ENCODE measurements around the gene DMWD. TPM values are rescaled to one million over a fixed set of nuclear protein-coding genes. Genes with fewer than 3 reads are reported as not detected.

The DMWD gene
- total RNA-seq, 1 donor from 2014 or later, result 47.4 TPM

DNA sequence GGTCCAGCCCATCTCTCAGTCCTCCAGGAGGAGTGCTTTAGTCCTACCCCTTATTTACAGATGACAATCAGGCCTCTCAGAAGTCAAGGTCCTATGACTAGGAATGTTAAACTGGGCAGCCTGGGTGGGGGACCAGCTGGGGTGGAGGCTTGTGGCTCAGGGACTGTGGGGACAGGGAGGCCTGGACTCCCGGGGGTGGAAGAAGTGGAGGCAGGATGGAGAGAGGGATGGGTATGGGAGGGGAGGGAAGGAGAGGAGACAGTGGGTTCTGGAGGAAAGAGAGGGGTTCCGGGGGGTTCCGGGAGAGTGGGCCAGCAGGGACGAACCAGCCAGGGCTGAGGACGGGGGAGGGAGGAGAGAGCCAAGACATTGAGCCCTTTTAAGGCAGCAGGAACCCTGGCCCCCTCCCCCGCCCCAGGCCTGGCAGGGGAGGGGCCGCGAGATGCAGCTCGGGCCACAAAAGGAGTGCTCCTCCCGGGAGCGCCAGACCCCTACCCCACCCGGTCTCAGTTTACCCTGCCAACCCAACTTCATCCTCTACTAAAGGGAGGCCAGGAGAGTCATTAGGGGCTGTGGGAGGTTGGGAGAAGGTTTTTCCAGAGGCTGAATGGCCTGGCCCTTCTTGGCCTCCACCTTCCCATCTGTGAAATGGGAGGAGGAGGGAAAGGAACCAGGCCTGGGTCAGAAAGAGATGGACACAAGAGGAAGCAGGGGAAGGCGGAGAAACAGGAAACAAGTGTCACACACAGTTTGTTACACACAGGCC lies 12.0 kb downstream of the DMWD start:
- no peak for TF ChIP-seq CTCF (IDR thresholded peaks at IDR 0.05)
- intact Hi-C loops (cut with DNase I), result no loop called here
- Histone ChIP-seq H3K27me3 (ENCODE audit: low read depth) (peaks cover 30% of the 10 kb centered on the region), H3K4me1 (peaks cover 34% of the 10 kb centered on the region), H3K36me3 (peaks cover 27% of the 10 kb centered on the region), H3K9me3 (no peaks in the 10 kb centered on the region), H3K4me3 (peak overlapping the region; percentile 55), H3K27ac (no peak overlapping the region)
- DNase-seq, result no peak
- ATAC-seq, result no peak

DNA sequence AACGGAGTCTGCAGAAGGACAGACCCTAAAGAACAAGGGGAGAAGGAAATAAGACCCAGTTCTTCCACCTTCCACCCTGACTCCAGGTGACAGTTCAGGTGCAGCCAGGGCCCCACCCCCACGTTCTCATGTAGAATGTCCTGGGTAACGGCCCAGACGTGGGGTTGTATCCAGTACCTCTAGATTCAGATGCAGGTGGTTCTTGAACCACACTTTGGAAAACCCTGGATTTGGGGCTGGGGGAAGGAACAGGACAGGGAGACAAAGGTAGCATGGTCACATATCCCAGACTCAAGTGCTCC lies 12.5 kb downstream of the DMWD start:
- ATAC-seq, result no peak
- H3K36me3 ChIP-seq, result peaks cover 22% of the 10 kb centered on the region
- intact Hi-C loops (cut with DNase I), result no loop called here
- H3K27ac ChIP-seq, result no peak overlapping the region
- peaks cover 25% of the 10 kb centered on the region for H3K27me3 ChIP-seq (ENCODE audit: low read depth)
- TF ChIP-seq CTCF (IDR thresholded peaks at IDR 0.05), result no peak
- H3K9me3 ChIP-seq, result no peaks in the 10 kb centered on the region
- H3K4me1 ChIP-seq, result peaks cover 34% of the 10 kb centered on the region
- no peak for DNase-seq
- H3K4me3 ChIP-seq, result peak overlapping the region; percentile 55

DNA sequence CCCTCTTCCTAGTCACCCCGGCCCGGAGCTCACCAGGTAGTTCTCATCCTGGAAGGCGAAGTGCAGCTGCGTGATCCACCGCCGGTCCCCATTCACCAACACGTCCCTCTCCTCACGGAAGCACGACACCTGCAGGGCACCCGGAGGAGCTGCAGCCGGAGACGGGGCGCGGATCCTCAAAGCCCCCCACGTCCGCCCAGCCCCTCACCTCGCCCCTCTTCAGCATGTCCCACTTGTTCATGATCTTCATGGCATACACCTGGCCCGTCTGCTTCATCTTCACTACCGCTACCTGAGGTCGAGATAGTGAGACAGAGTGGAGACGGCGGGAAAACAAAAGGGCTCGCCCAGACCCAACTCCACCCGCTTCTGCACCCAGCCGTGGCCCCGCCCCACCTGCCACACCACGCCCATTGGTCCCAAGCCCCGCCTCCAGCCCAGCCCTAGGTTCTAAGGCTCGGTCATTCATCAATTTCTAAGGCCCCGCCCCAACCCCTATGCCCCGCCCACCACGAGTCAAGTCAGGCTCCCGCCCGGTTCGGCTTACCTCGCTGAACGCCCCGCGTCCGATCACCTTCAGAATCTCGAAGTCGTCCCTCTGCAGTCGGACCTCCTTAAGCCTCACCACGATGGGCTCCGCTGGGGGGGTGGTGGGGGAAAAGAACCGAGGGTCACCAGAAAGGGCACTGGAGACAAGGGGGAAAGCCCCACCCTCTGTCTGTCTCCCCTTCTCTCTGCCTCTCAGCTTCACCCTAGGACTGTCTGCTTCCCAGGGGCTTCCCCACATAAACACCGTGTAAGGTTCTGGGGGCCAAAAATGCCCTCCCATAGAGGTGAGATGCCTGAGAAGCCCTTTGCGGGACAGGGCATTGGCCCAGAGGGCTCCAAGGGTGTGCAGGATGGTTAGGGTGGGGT lies 13.2 kb downstream of the DMWD start:
- Histone ChIP-seq H3K4me1 (peaks cover 34% of the 10 kb centered on the region), H3K36me3 (peaks cover 26% of the 10 kb centered on the region), H3K27me3 (ENCODE audit: low read depth) (peaks cover 18% of the 10 kb centered on the region), H3K27ac (no peak overlapping the region), H3K9me3 (no peaks in the 10 kb centered on the region), H3K4me3 (peak overlapping the region; percentile 34)
- DNase-seq, result peak; percentile 90
- peak; percentile 91 to 92 for ATAC-seq
- TF ChIP-seq CTCF (IDR thresholded peaks at IDR 0.05), result peak; percentile 61
- intact Hi-C loops (cut with DNase I), result no loop called here

DNA sequence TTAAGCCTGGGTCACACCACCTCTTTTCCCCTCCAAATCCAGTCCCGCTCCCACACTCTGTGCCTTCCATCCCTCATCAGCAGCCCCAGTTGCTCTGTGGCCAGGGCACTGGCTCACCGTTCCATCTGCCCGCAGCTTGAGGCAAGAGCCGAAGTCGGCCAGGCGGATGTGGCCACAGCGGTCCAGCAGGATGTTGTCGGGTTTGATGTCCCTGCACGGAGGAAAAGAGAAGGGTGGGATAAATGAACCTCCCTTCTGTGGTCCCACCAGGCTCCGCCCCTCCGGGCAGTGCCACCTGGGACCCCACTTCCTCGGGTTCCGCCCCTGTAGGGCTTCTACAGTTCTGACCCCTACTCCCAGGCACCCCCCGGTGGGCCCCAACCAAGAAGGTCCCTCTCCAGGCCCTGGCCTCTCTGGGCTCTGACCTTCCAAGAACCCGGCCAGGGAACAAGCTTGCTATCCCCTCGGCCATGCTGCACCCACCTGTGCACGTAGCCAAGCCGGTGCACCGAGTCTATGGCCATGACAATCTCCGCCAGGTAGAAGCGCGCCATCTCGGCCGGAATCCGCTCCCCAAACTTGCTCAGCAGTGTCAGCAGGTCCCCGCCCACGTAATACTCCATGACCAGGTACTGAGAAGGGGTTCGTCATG lies 14.5 kb downstream of the DMWD start:
- DNase-seq, result no peak
- TF ChIP-seq CTCF (IDR thresholded peaks at IDR 0.05), result no peak
- Histone ChIP-seq H3K27ac (no peak overlapping the region), H3K4me3 (no peak overlapping the region), H3K4me1 (peaks cover 34% of the 10 kb centered on the region), H3K27me3 (ENCODE audit: low read depth) (peaks cover 18% of the 10 kb centered on the region), H3K9me3 (no peaks in the 10 kb centered on the region), H3K36me3 (peaks cover 32% of the 10 kb centered on the region)
- intact Hi-C loops (cut with DNase I), result no loop called here
- ATAC-seq, result no peak

DNA sequence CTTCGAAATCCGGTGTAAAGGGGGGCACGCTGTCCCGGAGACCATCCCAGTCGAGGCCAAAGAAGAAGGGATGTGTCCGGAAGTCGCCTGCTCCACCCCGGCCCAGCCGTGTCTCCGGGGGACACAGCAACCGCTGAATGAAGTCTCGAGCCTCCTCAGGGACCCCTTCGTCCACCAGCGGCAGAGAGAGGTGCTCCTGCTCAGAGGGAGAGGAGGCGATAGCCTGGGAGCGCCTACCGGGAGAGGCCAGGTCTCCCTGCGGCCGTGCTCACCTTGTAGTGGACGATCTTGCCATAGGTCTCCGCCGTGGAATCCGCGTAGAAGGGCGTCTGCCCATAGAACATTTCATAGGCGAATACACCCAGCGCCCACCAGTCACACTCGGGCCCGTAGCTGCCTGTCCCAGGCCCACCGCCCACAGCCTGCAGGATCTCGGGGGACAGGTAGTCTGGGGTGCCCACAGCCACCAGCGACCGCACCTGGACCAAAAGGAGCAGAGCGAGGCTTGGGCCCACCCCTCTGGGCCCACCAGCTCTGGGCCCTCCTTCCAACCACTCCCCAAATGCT lies 15.2 kb downstream of the DMWD start:
- H3K27ac ChIP-seq, result no peak overlapping the region

More for the DNA sequence above, 15.2 kb downstream of the DMWD start:
- peaks cover 32% of the 10 kb centered on the region for H3K36me3 ChIP-seq
- ATAC-seq (no peak), DNase-seq (no peak)
- H3K9me3 ChIP-seq, result no peaks in the 10 kb centered on the region
- peaks cover 21% of the 10 kb centered on the region for H3K27me3 ChIP-seq (ENCODE audit: low read depth)
- intact Hi-C loops (cut with DNase I), result no loop called here
- H3K4me3 ChIP-seq, result no peak overlapping the region
- H3K4me1 ChIP-seq, result peaks cover 34% of the 10 kb centered on the region
- TF ChIP-seq CTCF (IDR thresholded peaks at IDR 0.05), result no peak
